Colonic mucosa (tissue), 4 donors: Measurements from ENCODE around the gene EVI5. TPM values are rescaled to one million over a fixed set of nuclear protein-coding genes. Genes with fewer than 3 reads are reported as not detected.
A peak's percentile ranks its signal among the peaks of the same experiment; 100 is the strongest.

Experiments used
- DNase-seq: peaks from one replicate; pipeline ENCODE4 v3.0.0-alpha.2; 2020
- H3K27ac ChIP-seq: fragments of 200-600 bp; one replicate; pipeline ENCODE4 v1.8.0; 2021
- H3K27me3 ChIP-seq: fragments of 200-600 bp; one replicate; pipeline ENCODE4 v1.8.0; 2021
- H3K36me3 ChIP-seq: fragments of 200-600 bp; one replicate; pipeline ENCODE4 v1.8.0; 2021
- H3K4me1 ChIP-seq: fragments of 200-600 bp; one replicate; pipeline ENCODE4 v1.8.0; 2021; ENCODE audit warnings: mild to moderate bottlenecking
- H3K4me3 ChIP-seq: fragments of 200-600 bp; one replicate; pipeline ENCODE4 v1.8.0; 2021
- H3K9ac ChIP-seq, 2 donors: one replicate each; pipeline ENCODE4 v1.7.0; 2013; ENCODE audit warnings: control low read depth in 2 of 2, low read depth in 2 of 2, low read length in 2 of 2
- H3K9me3 ChIP-seq: fragments of 200-600 bp; one replicate; pipeline ENCODE4 v1.8.0; 2021
- intact Hi-C: fragments of 100-400 bp; cut with DNase I; formaldehyde crosslinking; loops from one replicate; pipeline ENCODE4 v1.14.1; 2022
- total RNA-seq, 2 donors: library from RNA; stranded (reverse); fragmentation: NEBNext Ultra II Directional in 1 of 2; extraction: Animal tissue kit (Norgen Biotek cat#: 25700) in 1 of 2; gene quantifications; one replicate each; pipeline ENCODE4 v1.2.1, GENCODE V29; 2021
- TF ChIP-seq, protein P1 (sequence below): fragments of 200-600 bp; IDR thresholded peaks from one replicate; pipeline ENCODE4 v1.8.0; 2022; ENCODE audit warnings: antibody characterized with exemption, mild to moderate bottlenecking
- donor health status: healthy.
- donor health status: DM: no; HTN: no; CAD: no.
- donor health status: DM: no; HTN: no; CAD: no.

Gene EVI5
- total RNA-seq, 2 donors from 2014 or later, result 23.9 to 29.0 TPM

- TF ChIP-seq, protein P1, sequence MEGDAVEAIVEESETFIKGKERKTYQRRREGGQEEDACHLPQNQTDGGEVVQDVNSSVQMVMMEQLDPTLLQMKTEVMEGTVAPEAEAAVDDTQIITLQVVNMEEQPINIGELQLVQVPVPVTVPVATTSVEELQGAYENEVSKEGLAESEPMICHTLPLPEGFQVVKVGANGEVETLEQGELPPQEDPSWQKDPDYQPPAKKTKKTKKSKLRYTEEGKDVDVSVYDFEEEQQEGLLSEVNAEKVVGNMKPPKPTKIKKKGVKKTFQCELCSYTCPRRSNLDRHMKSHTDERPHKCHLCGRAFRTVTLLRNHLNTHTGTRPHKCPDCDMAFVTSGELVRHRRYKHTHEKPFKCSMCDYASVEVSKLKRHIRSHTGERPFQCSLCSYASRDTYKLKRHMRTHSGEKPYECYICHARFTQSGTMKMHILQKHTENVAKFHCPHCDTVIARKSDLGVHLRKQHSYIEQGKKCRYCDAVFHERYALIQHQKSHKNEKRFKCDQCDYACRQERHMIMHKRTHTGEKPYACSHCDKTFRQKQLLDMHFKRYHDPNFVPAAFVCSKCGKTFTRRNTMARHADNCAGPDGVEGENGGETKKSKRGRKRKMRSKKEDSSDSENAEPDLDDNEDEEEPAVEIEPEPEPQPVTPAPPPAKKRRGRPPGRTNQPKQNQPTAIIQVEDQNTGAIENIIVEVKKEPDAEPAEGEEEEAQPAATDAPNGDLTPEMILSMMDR, result peak; percentile 59
- intact Hi-C loops, result loop anchor here (2.0 kb wide), 1 partner anchor 69 kb away; no protein-coding TSS in a partner anchor
- no peaks in the 10 kb centered on the region for H3K9me3 ChIP-seq
- H3K27me3 ChIP-seq, result no peaks in the 10 kb centered on the region
- peak overlapping the region in 1 of 2 donors; percentile 51 for H3K9ac ChIP-seq
- no peaks in the 10 kb centered on the region for H3K4me1 ChIP-seq
- H3K27ac ChIP-seq, result peak overlapping the region; percentile 63
- DNase-seq, result peak; percentile 28
- H3K4me3 ChIP-seq, result no peak overlapping the region
- H3K36me3 ChIP-seq, result no peaks in the 10 kb centered on the region
Observed at GRCh38 chr1:92817986-92818764, 33.3 kb upstream of the EVI5 start.

DNA sequence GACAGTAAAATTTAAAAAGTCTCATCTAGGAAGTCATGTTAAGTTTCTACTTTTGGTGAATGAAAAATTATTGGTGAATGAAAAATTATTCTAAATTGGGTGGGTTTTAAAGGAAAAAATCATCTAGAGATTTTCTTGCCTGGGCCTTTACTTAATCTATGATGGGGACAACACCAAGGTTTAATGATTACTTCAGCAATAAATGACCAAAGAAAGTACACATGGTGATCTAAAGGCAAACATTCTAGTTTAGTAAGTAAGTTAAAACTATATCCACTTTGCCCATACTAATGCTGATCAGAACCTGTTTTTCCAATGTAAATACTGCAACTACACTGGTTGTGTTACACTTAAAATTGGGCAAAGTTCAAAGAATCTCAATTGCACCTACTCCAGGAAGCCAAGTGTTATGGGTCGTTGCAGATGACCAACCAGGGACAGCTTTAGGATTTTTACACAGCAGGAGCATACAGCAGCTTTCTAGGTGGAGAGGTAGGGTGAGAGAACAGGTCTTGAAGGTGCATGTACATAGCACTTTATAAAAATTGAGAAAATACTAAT lies 32.3 kb upstream of the EVI5 start:
- H3K4me3 ChIP-seq, result no peak overlapping the region
- no peaks in the 10 kb centered on the region for H3K36me3 ChIP-seq
- peak; percentile 53 for DNase-seq
- no peaks in the 10 kb centered on the region for H3K27me3 ChIP-seq
- no peaks in the 10 kb centered on the region for H3K9me3 ChIP-seq
- intact Hi-C loops, result no loop called here
- H3K9ac ChIP-seq, result peak overlapping the region in 1 of 2 donors; percentile 51
- TF ChIP-seq, protein P1, result no peak
- peak overlapping the region; percentile 63 for H3K27ac ChIP-seq
- no peaks in the 10 kb centered on the region for H3K4me1 ChIP-seq

DNA sequence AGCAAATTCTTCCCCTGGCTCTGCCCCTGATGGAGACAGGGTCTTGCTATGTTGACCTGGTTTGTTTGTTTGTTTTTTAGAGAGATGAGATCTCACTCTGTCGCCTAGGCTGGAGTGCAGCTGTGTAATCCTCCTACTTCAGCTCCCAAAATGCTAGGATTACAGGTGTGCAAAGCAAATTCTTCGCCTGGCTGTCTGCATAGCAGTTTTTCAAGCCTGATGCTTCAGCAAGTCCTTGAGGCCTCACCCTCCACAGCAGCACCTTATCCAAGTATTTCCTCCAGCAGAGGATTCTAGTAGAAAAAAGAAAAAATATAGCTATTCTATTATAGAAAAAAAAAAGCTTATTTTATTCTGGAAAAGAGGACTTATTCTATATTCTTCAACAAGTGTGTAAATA lies 31.8 kb upstream of the EVI5 start:
- Histone ChIP-seq H3K4me3 (no peak overlapping the region), H3K9me3 (no peaks in the 10 kb centered on the region), H3K4me1 (no peaks in the 10 kb centered on the region), H3K27ac (peak overlapping the region; percentile 28), H3K9ac (peak overlapping the region in 1 of 2 donors; percentile 38), H3K36me3 (no peaks in the 10 kb centered on the region), H3K27me3 (no peaks in the 10 kb centered on the region)
- intact Hi-C loops, result no loop called here
- DNase-seq, result no peak
- TF ChIP-seq, protein P1, result no peak

DNA sequence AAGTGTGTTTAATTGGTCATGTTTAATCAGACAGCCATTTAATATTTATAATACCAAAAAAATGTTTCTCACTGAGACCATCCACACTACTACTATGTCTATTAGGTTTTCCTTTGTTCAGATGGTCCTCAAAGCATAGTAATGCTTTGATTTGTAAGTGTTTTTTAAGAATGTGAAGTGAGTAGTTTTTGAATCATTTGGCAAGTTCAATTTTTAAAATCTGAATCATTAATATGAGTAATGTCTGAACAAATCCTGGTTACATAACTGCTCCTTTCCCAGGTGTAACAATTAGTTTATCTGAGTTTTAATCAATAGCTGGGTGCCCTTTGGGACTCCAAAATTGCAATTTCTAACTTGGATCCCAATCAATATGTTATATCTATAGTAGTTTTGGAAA lies 23.5 kb upstream of the EVI5 start:
- H3K36me3 ChIP-seq, result no peaks in the 10 kb centered on the region
- intact Hi-C loops, result no loop called here
- no peaks in the 10 kb centered on the region for H3K9me3 ChIP-seq
- no peak overlapping the region for H3K4me3 ChIP-seq
- H3K9ac ChIP-seq, result no peak overlapping the region
- no peaks in the 10 kb centered on the region for H3K4me1 ChIP-seq
- no peak for DNase-seq
- TF ChIP-seq, protein P1, result no peak
- H3K27ac ChIP-seq, result no peak overlapping the region
- H3K27me3 ChIP-seq, result no peaks in the 10 kb centered on the region

- H3K9ac ChIP-seq, result no peak overlapping the region
- H3K9me3 ChIP-seq, result no peaks in the 10 kb centered on the region
- H3K36me3 ChIP-seq, result no peaks in the 10 kb centered on the region
- no peak overlapping the region for H3K4me3 ChIP-seq
- no peak for DNase-seq
- TF ChIP-seq, protein P1, result no peak
- intact Hi-C loops, result no loop called here
- no peaks in the 10 kb centered on the region for H3K27me3 ChIP-seq
- H3K27ac ChIP-seq, result peak overlapping the region; percentile 5
- H3K4me1 ChIP-seq, result no peaks in the 10 kb centered on the region
Observed at GRCh38 chr1:92805216-92805615, 20.3 kb upstream of the EVI5 start.
